HepG2 (cell line): Measurements from ENCODE around the gene TFCP2L1. TPM values are rescaled to one million over a fixed set of nuclear protein-coding genes. Genes with fewer than 3 reads are reported as not detected.

ENCODE experiments used
- ATAC-seq: fragments of 200-7000 bp; cut with Tn5 transposase; 3 replicates; pipeline ENCODE4 v1.9.1; 2020; ENCODE audit warnings: mild to moderate bottlenecking, moderate library complexity
- BruUV-seq: library from RNA; stranded (reverse); fragments of 400-500 nt; replicated peaks from 2 replicates; lab custom pipeline; 2021; lab: Mats Ljungman, UMichigan
- CTCF ChIA-PET: fragments of 300-600 bp; formaldehyde crosslinking; extraction: SDS; loops from one replicate; lab custom pipeline; 2021; ENCODE audit warnings: low total read pairs, inconsistent platforms, low intra/inter-chr PET ratio; lab: Yijun Ruan, JAX
- POLR2A ChIA-PET: fragments of 350-600 bp; sonication (Branson Sonifier 250); formaldehyde crosslinking; loops from one replicate; lab custom pipeline; 2020; ENCODE audit warnings: antibody characterized with exemption, inconsistent platforms; lab: Yijun Ruan, JAX
- DNase-seq: peaks from one replicate; pipeline ENCODE4 v3.0.0-alpha.2; 2015; ENCODE audit warnings: low spot score
- FAIRE-seq: peaks from 3 replicates; lab custom pipeline; 2011; peaks lifted over from hg19 to GRCh38; lab: Jason Lieb, UNC
- H2AFZ ChIP-seq: one replicate; pipeline ENCODE4 v1.6.1; 2011; ENCODE audit warnings: low read length, inconsistent platforms
- H3K27ac ChIP-seq: fragments of 300-600 bp; 3 replicates; pipeline ENCODE4 v1.8.0; 2011; ENCODE audit warnings: mixed run types, mild to moderate bottlenecking, mixed read lengths, low read length, inconsistent platforms; ENCODE audit not compliant: insufficient read depth; ENCODE audit errors: extremely low read length
- H3K27me3 ChIP-seq, 2 experiments: fragments of 200-600 bp in 1 of 2; 2 replicates in 1 of 2; 3 replicates in 1 of 2; pipeline versions ENCODE4 v1.6.0 to v1.8.0; 2011; ENCODE audit warnings: low read length in 2 of 2, mild to moderate bottlenecking in 2 of 2, moderate library complexity in 2 of 2, inconsistent platforms in 1 of 2; ENCODE audit not compliant: insufficient read depth in 2 of 2, control insufficient read depth in 1 of 2
- H3K36me3 ChIP-seq, 2 experiments: fragments of 200-600 bp in 1 of 2; replicated peaks in 1 of 2; 2 replicates in 1 of 2; 3 replicates in 1 of 2; pipeline versions ENCODE4 v1.5.1 to v1.8.0; 2011; ENCODE audit warnings: low read length in 2 of 2, inconsistent platforms in 1 of 2; ENCODE audit not compliant: insufficient read depth in 2 of 2, control insufficient read depth in 1 of 2
- H3K4me1 ChIP-seq: 2 replicates; pipeline ENCODE4 v1.5.1; 2012; ENCODE audit warnings: low read length, inconsistent platforms; ENCODE audit not compliant: insufficient read depth
- H3K4me2 ChIP-seq: 2 replicates; pipeline ENCODE4 v1.6.0; 2011; ENCODE audit warnings: low read depth, low read length, inconsistent platforms
- H3K4me3 ChIP-seq, 3 experiments: fragments of 200-600 bp in 1 of 3; sonication (generic), shearing (Covaris generic) in 1 of 3; replicated peaks in 1 of 3; 2 replicates each; pipeline ENCODE4 v1.5.1; 2011 to 2016; ENCODE audit warnings: low read length in 3 of 3, inconsistent platforms in 2 of 3, low read depth in 2 of 3, mild to moderate bottlenecking in 2 of 3, control low read depth in 1 of 3, mixed read lengths in 1 of 3; ENCODE audit not compliant: insufficient read depth in 1 of 3
- H3K79me2 ChIP-seq: one replicate; pipeline ENCODE4 v1.6.1; 2011; ENCODE audit warnings: low read length, inconsistent platforms; ENCODE audit not compliant: insufficient read depth
- H3K9ac ChIP-seq: 2 replicates; pipeline ENCODE4 v1.6.0; 2011; ENCODE audit warnings: mild to moderate bottlenecking, low read depth, low read length, inconsistent platforms; ENCODE audit not compliant: insufficient read depth
- H3K9me3 ChIP-seq: 2 replicates; pipeline ENCODE4 v1.5.1; 2012; ENCODE audit warnings: mild to moderate bottlenecking, low read length
- H4K20me1 ChIP-seq: 2 replicates; pipeline ENCODE4 v1.6.0; 2011; ENCODE audit warnings: inconsistent platforms, mild to moderate bottlenecking, low read length, moderate library complexity; ENCODE audit not compliant: insufficient read depth
- CHCHD3 ChIP-seq: sonication (generic); formaldehyde crosslinking; IDR thresholded peaks from 2 replicates; pipeline ENCODE4 v1.8.0; 2022; ENCODE audit warnings: mild to moderate bottlenecking, missing genetic modification reagents, moderate library complexity
- EED ChIP-seq: sonication (generic); formaldehyde crosslinking; IDR thresholded peaks from 2 replicates; pipeline ENCODE4 v1.5.0; 2020; ENCODE audit warnings: mild to moderate bottlenecking, missing genetic modification reagents
- ETV6 ChIP-seq: sonication (generic); formaldehyde crosslinking; conservative IDR thresholded peaks from 2 replicates; pipeline ENCODE4 v1.4.0; 2020; ENCODE audit warnings: missing genetic modification reagents
- EZH2 ChIP-seq: conservative IDR thresholded peaks from 2 replicates; pipeline ENCODE4 v1.6.1; 2012; ENCODE audit warnings: mild to moderate bottlenecking, low read depth, low read length, moderate library complexity
- FOSL2 ChIP-seq: sonication (generic); formaldehyde crosslinking; IDR thresholded peaks from 2 replicates; pipeline ENCODE4 v1.4.0; 2020; ENCODE audit warnings: missing genetic modification reagents
- NFIC ChIP-seq: IDR thresholded peaks from 2 replicates; pipeline ENCODE4 v1.6.1; 2012; ENCODE audit warnings: mild to moderate bottlenecking, low read length, inconsistent platforms
- PCBP1 ChIP-seq: fragments of 200-400 bp; formaldehyde crosslinking; IDR thresholded peaks from 2 replicates; pipeline ENCODE4 v1.6.1; 2017; ENCODE audit warnings: mild to moderate bottlenecking, low read depth, low read length, borderline replicate concordance
- PHF8 ChIP-seq: sonication (generic); formaldehyde crosslinking; IDR thresholded peaks from 2 replicates; pipeline ENCODE4 v1.5.0; 2020; ENCODE audit warnings: missing genetic modification reagents
- PRPF4 ChIP-seq: fragments of 200-400 bp; formaldehyde crosslinking; IDR thresholded peaks from 2 replicates; pipeline ENCODE4 v1.6.1; 2016; ENCODE audit warnings: low read length, low read depth; ENCODE audit not compliant: poor library complexity, severe bottlenecking
- RFX5 ChIP-seq: IDR thresholded peaks from 2 replicates; pipeline ENCODE4 v1.6.1; 2011; ENCODE audit warnings: low read depth, low read length, improper control_type of control experiment
- SYNCRIP ChIP-seq: fragments of 200-400 bp; formaldehyde crosslinking; IDR thresholded peaks from 2 replicates; pipeline ENCODE4 v1.6.1; 2018; ENCODE audit warnings: mild to moderate bottlenecking, low read depth, low read length; ENCODE audit not compliant: insufficient read depth
- XBP1 ChIP-seq: sonication (generic); formaldehyde crosslinking; IDR thresholded peaks from 2 replicates; pipeline ENCODE4 v1.5.0; 2020; ENCODE audit warnings: missing genetic modification reagents
- ZBTB8A ChIP-seq: sonication (generic); formaldehyde crosslinking; IDR thresholded peaks from 2 replicates; pipeline ENCODE4 v1.4.0; 2020; ENCODE audit warnings: mild to moderate bottlenecking, low read depth, missing genetic modification reagents, borderline replicate concordance
- ZNF124 ChIP-seq: sonication (generic); formaldehyde crosslinking; IDR thresholded peaks from 2 replicates; pipeline ENCODE4 v1.4.0; 2020; ENCODE audit warnings: missing genetic modification reagents
- ZNF230 ChIP-seq: sonication (generic); formaldehyde crosslinking; IDR thresholded peaks from 2 replicates; pipeline ENCODE4 v1.4.0; 2020; ENCODE audit warnings: mild to moderate bottlenecking, missing genetic modification reagents
- WGBS: methylation state at CpG from one replicate; pipeline ENCODE4 v1.1.6; 2017; ENCODE audit warnings: low lambda C conversion rate; 5-methylcytosine and 5-hydroxymethylcytosine counted together
- in situ Hi-C: cut with HindIII; loops from 2 replicates; pipeline ENCODE4 v1.10.0; 2017; ENCODE audit warnings: low pct_unique_long_range_greater_than_20kb; ENCODE audit not compliant: extremely low pct_ligation_motif_present
- intact Hi-C: fragments of 100-400 bp; cut with micrococcal nuclease; formaldehyde crosslinking; loops from one replicate; pipeline ENCODE4 v1.10.0; 2022; ENCODE audit not compliant: unreplicated experiment
- polyA plus RNA-seq, 8 experiments: library from polyadenylated mRNA; depleted of rRNA in 3 of 8; stranded (reverse) in 7 of 8; unstranded in 1 of 8; fragments of >200 nt; fragmentation: Illumina TruSeq in 4 of 8; extraction: Trizol in 4 of 8; gene quantifications; 2 replicates each; pipeline versions ENCODE4 v1.2.1 to v1.2.3, GENCODE V29; 2011 to 2016; ENCODE audit warnings: low read depth in 4 of 8, missing spikeins in 1 of 8, mixed read lengths in 1 of 8; ENCODE audit not compliant: insufficient read depth in 1 of 8
- total RNA-seq, 5 experiments: library from RNA; depleted of rRNA; stranded (reverse); fragments of >200 nt; fragmentation: Illumina TruSeq; extraction: Trizol; gene quantifications; 2 replicates each; pipeline ENCODE4 v1.2.3, GENCODE V29; 2016; ENCODE audit warnings: low read depth in 1 of 5
- TF ChIP-seq, protein P1 (sequence below), 2 experiments: sonication (generic) in 1 of 2; formaldehyde crosslinking in 1 of 2; IDR thresholded peaks; 2 replicates each; pipeline versions ENCODE4 v1.4.0 to v1.6.1; 2018 to 2020; ENCODE audit warnings: missing genetic modification reagents in 2 of 2, borderline replicate concordance in 1 of 2, low read depth in 1 of 2, mild to moderate bottlenecking in 1 of 2, missing biosample characterization in 1 of 2
- TF ChIP-seq, protein P2 (sequence below): sonication (generic); formaldehyde crosslinking; IDR thresholded peaks from 2 replicates; pipeline ENCODE4 v1.4.0; 2020; ENCODE audit warnings: low read depth, mild to moderate bottlenecking, missing genetic modification reagents

The TFCP2L1 gene
- total and polyA plus RNA-seq, 2 of the 13 experiments (the other 11 are each of a cell fraction or from before 2014, with no cell fraction given) = under 0.01 TPM; not detected in 1

DNA sequence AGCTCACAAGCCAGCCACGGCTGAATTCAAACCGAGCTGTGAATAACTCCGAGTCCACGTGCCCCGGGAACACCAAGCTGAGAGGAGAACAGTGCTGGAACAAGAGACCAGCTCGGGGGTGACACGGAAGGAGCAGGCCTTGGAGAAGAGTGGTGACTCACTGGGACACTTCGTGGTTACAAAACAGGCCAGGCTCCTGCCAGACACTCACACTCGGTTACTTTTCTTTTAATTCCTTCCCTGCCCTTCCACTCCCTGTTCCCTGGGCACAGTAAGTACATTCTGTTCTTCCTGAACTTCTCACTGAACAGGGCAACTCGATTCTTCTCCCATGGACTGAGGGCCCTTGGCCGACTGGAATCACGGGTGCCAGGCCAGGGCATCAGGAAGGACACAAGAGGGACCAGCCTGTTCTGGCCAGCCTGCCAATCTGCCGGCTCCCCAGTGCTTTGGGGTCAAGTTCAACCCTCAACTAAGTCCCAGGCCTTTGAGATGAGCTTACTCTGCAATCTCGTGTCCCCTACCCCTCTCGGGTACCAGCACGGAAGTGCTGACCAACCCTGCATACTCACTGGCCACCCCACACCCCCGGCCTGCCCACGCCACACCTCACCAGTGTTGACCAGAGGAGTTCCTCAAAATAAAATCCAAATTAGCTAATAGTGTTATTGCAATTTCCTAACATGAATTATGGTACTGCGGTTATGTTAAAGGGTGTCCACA, 87.5 kb downstream of the TFCP2L1 start:
- intact Hi-C loops = no loop called here

DNA sequence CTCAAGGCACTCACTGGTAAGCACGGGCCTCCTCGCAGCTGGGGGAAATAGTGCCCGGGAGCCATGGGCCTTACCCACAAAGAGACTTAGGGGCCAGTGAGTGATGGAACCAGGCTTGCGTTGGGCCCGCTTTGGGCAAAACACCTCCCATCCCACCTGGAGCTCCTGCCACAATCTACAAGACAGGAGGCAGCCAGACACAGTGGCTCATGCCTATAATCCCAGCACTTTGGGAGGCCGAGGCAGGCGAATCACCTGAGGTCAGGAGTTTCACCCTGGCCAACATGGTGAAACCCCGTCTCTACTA, 88.2 kb downstream of the TFCP2L1 start:
- no peak overlapping the region for H2AFZ ChIP-seq
- DNase-seq = no peak
- WGBS = 69% methylated on average over 4 of the region's 8 CpGs
- ChIA-PET POLR2A (no interaction called here), CTCF (no interaction called here)
- no peaks in the 10 kb centered on the region for H4K20me1 ChIP-seq
- H3K36me3 ChIP-seq = no peaks in the 10 kb centered on the region
- no peaks in the 10 kb centered on the region for H3K79me2 ChIP-seq
- in situ Hi-C loops = no loop called here
- no peaks in the 10 kb centered on the region for H3K9me3 ChIP-seq
- H3K4me2 ChIP-seq = no peak overlapping the region
- no TSS peak for BruUV-seq
- ATAC-seq = no peak
- no peaks in the 10 kb centered on the region for H3K4me1 ChIP-seq
- no peak overlapping the region for H3K4me3 ChIP-seq
- H3K27ac ChIP-seq = no peak overlapping the region
- FAIRE-seq = no peak
- H3K9ac ChIP-seq = no peak overlapping the region
- peaks cover 20 to 77% of the 10 kb centered on the region in 2 experiments for H3K27me3 ChIP-seq
- intact Hi-C loops = no loop called here
- TF ChIP-seq CHCHD3 (CRISPR knock-in tag) (no peak), EED (no peak), ZNF230 (CRISPR knock-in tag) (no peak), ZBTB8A (CRISPR knock-in tag) (no peak), RFX5 (no peak), PHF8 (CRISPR knock-in tag) (no peak), ZNF124 (CRISPR knock-in tag) (no peak), PCBP1 (no peak), NFIC (no peak), PRPF4 (no peak), XBP1 (CRISPR knock-in tag) (no peak), SYNCRIP (no peak)
- TF ChIP-seq, protein P1, sequence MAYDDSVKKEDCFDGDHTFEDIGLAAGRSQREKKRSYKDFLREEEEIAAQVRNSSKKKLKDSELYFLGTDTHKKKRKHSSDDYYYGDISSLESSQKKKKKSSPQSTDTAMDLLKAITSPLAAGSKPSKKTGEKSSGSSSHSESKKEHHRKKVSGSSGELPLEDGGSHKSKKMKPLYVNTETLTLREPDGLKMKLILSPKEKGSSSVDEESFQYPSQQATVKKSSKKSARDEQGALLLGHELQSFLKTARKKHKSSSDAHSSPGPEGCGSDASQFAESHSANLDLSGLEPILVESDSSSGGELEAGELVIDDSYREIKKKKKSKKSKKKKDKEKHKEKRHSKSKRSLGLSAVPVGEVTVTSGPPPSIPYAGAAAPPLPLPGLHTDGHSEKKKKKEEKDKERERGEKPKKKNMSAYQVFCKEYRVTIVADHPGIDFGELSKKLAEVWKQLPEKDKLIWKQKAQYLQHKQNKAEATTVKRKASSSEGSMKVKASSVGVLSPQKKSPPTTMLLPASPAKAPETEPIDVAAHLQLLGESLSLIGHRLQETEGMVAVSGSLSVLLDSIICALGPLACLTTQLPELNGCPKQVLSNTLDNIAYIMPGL (CRISPR knock-in tag; IDR thresholded peaks at IDR 0.05; ENCODE audit: borderline replicate concordance in 1 of 2, low read depth in 1 of 2) = no peak
- TF ChIP-seq, protein P2, sequence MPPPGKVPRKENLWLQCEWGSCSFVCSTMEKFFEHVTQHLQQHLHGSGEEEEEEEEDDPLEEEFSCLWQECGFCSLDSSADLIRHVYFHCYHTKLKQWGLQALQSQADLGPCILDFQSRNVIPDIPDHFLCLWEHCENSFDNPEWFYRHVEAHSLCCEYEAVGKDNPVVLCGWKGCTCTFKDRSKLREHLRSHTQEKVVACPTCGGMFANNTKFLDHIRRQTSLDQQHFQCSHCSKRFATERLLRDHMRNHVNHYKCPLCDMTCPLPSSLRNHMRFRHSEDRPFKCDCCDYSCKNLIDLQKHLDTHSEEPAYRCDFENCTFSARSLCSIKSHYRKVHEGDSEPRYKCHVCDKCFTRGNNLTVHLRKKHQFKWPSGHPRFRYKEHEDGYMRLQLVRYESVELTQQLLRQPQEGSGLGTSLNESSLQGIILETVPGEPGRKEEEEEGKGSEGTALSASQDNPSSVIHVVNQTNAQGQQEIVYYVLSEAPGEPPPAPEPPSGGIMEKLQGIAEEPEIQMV = no peak

More for the DNA sequence above, 87.5 kb downstream of the TFCP2L1 start:
- no TSS peak for BruUV-seq
- in situ Hi-C loops = no loop called here
- CTCF ChIA-PET = no interaction called here
- no peaks in the 10 kb centered on the region for H3K9me3 ChIP-seq
- DNase-seq = no peak
- H3K27me3 ChIP-seq = peaks cover 18 to 76% of the 10 kb centered on the region in 2 experiments
- WGBS = 16% methylated on average over 19 of the region's 19 CpGs
- H3K27ac ChIP-seq = no peak overlapping the region
- no peak overlapping the region for H2AFZ ChIP-seq
- no peak overlapping the region for H3K4me3 ChIP-seq
- H3K36me3 ChIP-seq = no peaks in the 10 kb centered on the region
- no peaks in the 10 kb centered on the region for H3K79me2 ChIP-seq
- H3K9ac ChIP-seq = no peak overlapping the region
- H3K4me2 ChIP-seq = no peak overlapping the region
- no peak for FAIRE-seq
- POLR2A ChIA-PET = no interaction called here
- TF ChIP-seq EZH2 (peak; percentile 73; the same call in 1 of the 2 replicates), FOSL2 (CRISPR knock-in tag) (peak; percentile 42; the same call in 1 of the 2 replicates), ETV6 (no peak)
- TF ChIP-seq, all 625 proteins: peak for 2
- no peaks in the 10 kb centered on the region for H3K4me1 ChIP-seq
- peak; percentile 42; the same call in 2 of the 3 replicates for ATAC-seq
- no peaks in the 10 kb centered on the region for H4K20me1 ChIP-seq
